Right kidney (tissue), 1 donor: ENCODE data around the gene ZNF263.

Experiments used
- DNase-seq: peaks from one replicate; pipeline ENCODE4 v3.0.0-alpha.2; 2016

ZNF263 gene

DNA sequence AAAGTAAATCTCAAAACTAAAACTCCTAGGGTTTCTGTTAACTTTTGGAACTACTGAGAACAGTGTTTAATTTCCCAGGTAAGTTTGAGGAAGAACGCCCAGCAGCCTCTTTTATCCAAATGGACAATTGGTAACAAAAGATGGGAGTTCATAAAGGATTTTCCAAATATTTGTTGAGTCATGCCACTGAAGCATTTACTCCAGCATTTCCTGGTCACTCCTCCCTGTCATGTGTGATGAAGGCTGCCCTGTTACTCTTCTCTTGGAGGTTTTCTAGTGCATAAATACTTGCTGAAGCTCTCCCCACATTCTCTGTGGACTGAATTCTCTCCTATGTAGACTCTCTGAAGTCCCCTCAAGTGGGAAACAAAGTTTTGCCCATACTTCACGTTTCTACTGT, 38.5 kb downstream of the ZNF263 start:
- DNase-seq = no peak

DNA sequence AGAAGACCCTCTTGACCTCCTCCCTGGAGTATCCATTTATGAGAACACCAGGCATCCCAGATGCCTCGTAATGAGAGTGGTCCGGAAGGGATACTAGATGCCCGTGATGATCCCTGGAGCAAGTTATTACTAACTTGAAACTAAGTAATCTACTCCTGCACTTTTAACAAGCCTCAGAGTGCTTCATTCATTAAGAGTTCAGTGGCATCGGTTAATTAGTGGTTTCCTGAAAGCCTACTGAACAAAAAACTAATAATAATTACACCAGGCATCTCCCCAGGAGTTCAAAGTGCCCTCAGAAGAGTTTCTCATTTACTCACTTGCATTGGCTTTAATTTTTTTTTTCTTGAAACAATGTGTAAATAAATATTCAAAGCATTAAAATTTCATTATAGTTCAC, 44.2 kb downstream of the ZNF263 start:
- DNase-seq = no peak

DNA sequence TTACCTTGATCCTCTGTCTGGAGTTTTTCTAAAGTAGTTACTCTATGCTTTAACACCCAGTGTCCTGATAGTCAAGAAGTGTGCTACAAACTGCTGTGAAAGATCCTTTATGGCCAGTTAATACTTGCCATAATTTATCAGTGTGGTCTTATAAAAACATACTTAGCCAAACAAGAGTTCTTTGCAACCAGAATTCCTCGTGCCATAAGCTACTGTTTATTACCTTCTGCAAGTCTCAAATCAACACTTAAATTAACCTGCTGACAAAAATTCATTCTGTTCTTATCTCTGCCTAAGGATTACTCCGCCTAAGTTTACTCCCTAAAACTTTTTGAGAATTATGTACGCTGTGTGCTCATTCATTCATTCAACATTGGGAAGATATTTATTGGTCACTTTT, 44.8 kb downstream of the ZNF263 start:
- no peak for DNase-seq

DNA sequence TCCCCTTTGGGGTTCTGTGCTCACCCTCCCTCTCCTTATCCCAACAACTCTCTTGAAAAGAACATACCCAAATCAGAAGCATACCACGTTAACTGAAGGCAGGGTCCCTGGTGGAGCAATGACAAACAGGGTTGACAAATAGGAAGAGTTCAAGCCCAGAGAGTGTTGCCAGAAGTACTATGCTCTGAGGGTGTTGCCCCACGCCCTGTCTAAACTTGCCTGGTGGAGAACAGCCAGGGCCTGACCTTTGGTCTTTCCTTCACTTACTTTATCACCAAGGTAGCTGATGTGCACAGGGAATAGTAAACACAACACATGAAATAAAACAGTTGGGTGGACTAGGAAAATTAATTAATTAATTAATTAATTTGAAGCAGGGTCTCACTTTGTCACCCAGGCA, 45.4 kb downstream of the ZNF263 start:
- DNase-seq = no peak
